ENCODE measurements around the gene FGF21. TPM values are rescaled to one million over a fixed set of nuclear protein-coding genes. Genes with fewer than 3 reads are reported as not detected.
A peak's percentile ranks its signal among the peaks of the same experiment; 100 is the strongest.

The FGF21 gene
- total and polyA plus RNA-seq, 11 donors: not detected

DNA sequence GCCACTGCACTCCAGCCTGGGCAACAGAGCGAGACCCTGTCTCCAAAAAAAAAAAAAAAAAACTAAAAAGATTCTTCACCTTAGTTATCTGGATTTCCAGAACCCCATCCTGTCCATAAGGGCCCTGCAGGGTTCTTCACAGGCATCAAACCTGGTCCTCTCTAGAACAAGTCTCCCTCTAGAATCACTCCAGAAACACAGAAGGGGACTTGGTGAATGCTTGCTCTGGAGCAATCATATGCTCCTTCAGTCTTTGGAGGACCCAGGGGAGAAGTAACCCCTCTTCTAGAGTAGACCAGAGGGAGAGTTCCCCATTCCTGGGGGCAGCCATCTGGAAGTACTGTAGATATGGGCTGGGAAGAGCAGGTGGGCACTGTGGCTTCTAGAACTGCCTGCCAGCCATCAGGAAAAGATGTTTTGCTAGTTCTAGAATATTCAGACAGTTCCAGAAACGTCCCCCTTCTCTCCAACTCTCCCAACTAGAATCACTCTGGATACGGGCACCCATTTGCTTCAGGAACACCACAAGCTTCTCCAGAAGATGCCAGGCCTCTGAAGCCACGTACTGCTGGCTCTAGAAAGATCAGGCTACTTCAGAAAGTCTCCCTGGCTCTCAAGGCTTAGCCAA is 5.6 kb upstream of the FGF21 start:
- peaks cover 0 to 33% (median 6%) of the 10 kb centered on the region in 9 donors for H3K27me3 ChIP-seq
- intact Hi-C loops (cut with DNase I): no loop called here
- no peak for DNase-seq
- no peak for ATAC-seq
- WGBS, 4 donors: 72 to 74% (median 73%) methylated on average over 4 of the region's 4 CpGs
- H3K36me3 ChIP-seq: peaks cover 0 to 5% (median 0%) of the 10 kb centered on the region in 9 donors
- H3K4me1 ChIP-seq: peaks cover 0 to 36% (median 23%) of the 10 kb centered on the region in 12 donors
- no peak for TF ChIP-seq POLR2A (IDR thresholded peaks at IDR 0.05)
- TF ChIP-seq CTCF (IDR thresholded peaks at IDR 0.05): no peak
- H3K4me3 ChIP-seq: no peak overlapping the region
- no peaks in the 10 kb centered on the region for H3K9me3 ChIP-seq
- H3K27ac ChIP-seq: no peak overlapping the region

- no peak overlapping the region for H3K27ac ChIP-seq
- intact Hi-C loops (cut with DNase I): no loop called here
- H3K4me3 ChIP-seq: peak overlapping the region in 4 of 12 donors; percentile 60 to 70 (median 62)
- DNase-seq (no peak), ATAC-seq (no peak)
- H3K36me3 ChIP-seq: peaks cover 0 to 5% (median 0%) of the 10 kb centered on the region in 9 donors
- H3K27me3 ChIP-seq: peaks cover 0 to 33% (median 6%) of the 10 kb centered on the region in 9 donors
- TF ChIP-seq POLR2A (IDR thresholded peaks at IDR 0.05) (no peak), CTCF (IDR thresholded peaks at IDR 0.05) (no peak)
- H3K4me1 ChIP-seq: peaks cover 0 to 36% (median 23%) of the 10 kb centered on the region in 12 donors
- no peaks in the 10 kb centered on the region for H3K9me3 ChIP-seq
- WGBS, 4 donors: 91 to 98% (median 96%) methylated on average over 26 to 31 of the region's 31 CpGs
Observed at GRCh38 chr19:48750351-48750750, 5.0 kb upstream of the FGF21 start.

GRCh38 chr19:48750771-48751504 is 4.4 kb upstream of the FGF21 start:
- H3K36me3 ChIP-seq: peaks cover 0 to 5% (median 0%) of the 10 kb centered on the region in 9 donors
- peak overlapping the region in 9 of 12 donors; percentile 52 to 93 (median 85) for H3K27ac ChIP-seq
- TF ChIP-seq CTCF (IDR thresholded peaks at IDR 0.05): no peak
- TF ChIP-seq POLR2A (IDR thresholded peaks at IDR 0.05): no peak
- DNase-seq: no peak
- peak overlapping the region in 10 of 12 donors; percentile 33 to 70 (median 61) for H3K4me3 ChIP-seq
- ATAC-seq: no peak
- peaks cover 0 to 28% (median 6%) of the 10 kb centered on the region in 9 donors for H3K27me3 ChIP-seq
- 73 to 86% (median 81%) methylated on average over 29 of the region's 29 CpGs for WGBS, 4 donors
- intact Hi-C loops (cut with DNase I): no loop called here
- H3K9me3 ChIP-seq: no peaks in the 10 kb centered on the region
- peaks cover 0 to 36% (median 23%) of the 10 kb centered on the region in 12 donors for H3K4me1 ChIP-seq

DNA sequence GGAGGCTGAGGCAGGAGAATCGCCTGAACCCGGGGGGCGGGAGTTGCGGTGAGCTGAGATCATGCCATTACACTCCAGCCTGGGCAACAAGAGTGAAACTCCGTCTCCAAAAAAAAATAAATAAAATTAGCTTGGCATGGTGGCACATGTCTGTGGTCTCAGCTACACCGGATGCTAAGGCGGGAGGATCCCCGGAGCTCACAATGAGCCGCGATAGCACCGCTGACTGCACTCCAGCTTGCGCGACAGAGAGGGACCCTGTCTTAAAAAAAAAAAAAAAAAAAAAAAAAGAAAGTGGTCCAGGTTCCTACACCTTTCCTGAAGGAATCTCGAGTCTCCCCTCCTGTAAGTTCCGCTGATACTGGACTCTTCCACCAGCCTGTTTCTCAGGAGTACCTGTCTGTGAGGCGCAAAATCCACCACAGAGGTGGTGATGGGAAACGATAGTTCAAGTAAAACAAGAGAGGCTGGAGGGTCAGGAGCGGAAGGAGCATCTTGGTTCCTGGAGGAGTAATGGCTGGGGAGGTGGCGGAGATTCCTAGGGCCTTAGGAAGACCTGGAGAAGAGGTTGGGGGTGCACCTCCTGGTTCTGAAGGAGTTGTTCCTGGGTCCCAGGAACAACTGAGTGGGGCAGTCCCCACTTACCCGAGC is 3.4 kb upstream of the FGF21 start:
- 21 to 29% (median 25%) methylated on average over 20 of the region's 20 CpGs for WGBS, 4 donors
- Histone ChIP-seq H3K9me3 (no peaks in the 10 kb centered on the region), H3K4me3 (peak overlapping the region; percentile 22 to 70 (median 60)), H3K27ac (peak overlapping the region; percentile 35 to 93 (median 84)), H3K36me3 (peaks cover 0 to 5% (median 0%) of the 10 kb centered on the region in 9 donors), H3K4me1 (peaks cover 0 to 29% (median 21%) of the 10 kb centered on the region in 12 donors), H3K27me3 (peaks cover 0 to 28% (median 6%) of the 10 kb centered on the region in 9 donors)
- TF ChIP-seq CTCF (IDR thresholded peaks at IDR 0.05) (no peak), POLR2A (IDR thresholded peaks at IDR 0.05) (no peak)
- no peak for DNase-seq
- intact Hi-C loops (cut with DNase I): no loop called here
- ATAC-seq: peak in 1 of 4 donors; percentile 33
